IMR-90 (cell line): ENCODE data around the gene CD300LF. TPM values are rescaled to one million over a fixed set of nuclear protein-coding genes. Genes with fewer than 3 reads are reported as not detected.

ENCODE experiments used
- ATAC-seq: fragments of 200-7000 bp; cut with Tn5 transposase; 2 replicates; pipeline ENCODE4 v1.9.1; 2020; ENCODE audit warnings: low read depth, mild to moderate bottlenecking, moderate library complexity
- BruUV-seq: library from RNA; stranded (reverse); fragments of 400-500 nt; replicated peaks from 2 replicates; lab custom pipeline; 2021; lab: Mats Ljungman, UMichigan
- CTCF ChIA-PET: fragments of 300-600 bp; formaldehyde crosslinking; extraction: SDS; loops from one replicate; lab custom pipeline; 2021; ENCODE audit warnings: antibody characterized with exemption; lab: Yijun Ruan, JAX
- POLR2A ChIA-PET: fragments of 300-600 bp; sonication (Branson Sonifier 250); formaldehyde crosslinking; loops from one replicate; lab custom pipeline; 2022; ENCODE audit warnings: antibody characterized with exemption; ENCODE audit not compliant: unreplicated experiment; lab: Charles Lee
- DNase-seq: peaks from one replicate; pipeline ENCODE4 v3.0.0; 2013
- H2AFZ ChIP-seq: replicated peaks from 2 replicates; pipeline ENCODE3; 2013; ENCODE audit warnings: low read length, mild to moderate bottlenecking; ENCODE audit not compliant: poor library complexity
- H2AK5ac ChIP-seq: 2 replicates; pipeline ENCODE4 v1.6.1; 2013; ENCODE audit warnings: low read depth, low read length, inconsistent platforms
- H2AK9ac ChIP-seq: replicated peaks from 2 replicates; pipeline ENCODE3; 2013; ENCODE audit warnings: mild to moderate bottlenecking, low read depth, low read length, moderate library complexity; ENCODE audit not compliant: poor library complexity
- H2BK120ac ChIP-seq: 2 replicates; pipeline ENCODE4 v1.6.1; 2013; ENCODE audit warnings: low read depth, low read length, inconsistent platforms
- H2BK15ac ChIP-seq: 3 replicates; pipeline ENCODE4 v1.6.1; 2013; ENCODE audit warnings: low read depth, low read length, inconsistent platforms
- H2BK20ac ChIP-seq: 2 replicates; pipeline ENCODE4 v1.6.1; 2013; ENCODE audit warnings: low read depth, mild to moderate bottlenecking, inconsistent platforms, low read length, moderate library complexity
- H2BK5ac ChIP-seq: 2 replicates; pipeline ENCODE4 v1.6.1; 2013; ENCODE audit warnings: mild to moderate bottlenecking, low read depth, low read length, inconsistent platforms; ENCODE audit not compliant: poor library complexity, severe bottlenecking
- H3K14ac ChIP-seq: replicated peaks from 2 replicates; pipeline ENCODE4 v1.6.1; 2013; ENCODE audit warnings: low read depth, low read length, inconsistent platforms
- H3K18ac ChIP-seq: 2 replicates; pipeline ENCODE4 v1.6.1; 2013; ENCODE audit warnings: low read depth, low read length, control low read depth
- H3K23ac ChIP-seq: 2 replicates; pipeline ENCODE4 v1.6.1; 2013; ENCODE audit warnings: low read depth, low read length, inconsistent platforms
- H3K27ac ChIP-seq: 2 replicates; pipeline ENCODE4 v1.5.1; 2013; ENCODE audit warnings: mild to moderate bottlenecking, control low read depth, low read length; ENCODE audit not compliant: insufficient read depth
- H3K27me3 ChIP-seq: 2 replicates; pipeline ENCODE4 v1.6.1; 2013; ENCODE audit warnings: low read length; ENCODE audit not compliant: control insufficient read depth, insufficient read depth
- H3K36me3 ChIP-seq: 2 replicates; pipeline ENCODE4 v1.6.1; 2013; ENCODE audit warnings: low read length, mixed read lengths; ENCODE audit not compliant: control insufficient read depth, insufficient read depth
- H3K4ac ChIP-seq: 2 replicates; pipeline ENCODE4 v1.6.1; 2013; ENCODE audit warnings: low read depth, low read length, inconsistent platforms
- H3K4me1 ChIP-seq: 2 replicates; pipeline ENCODE4 v1.6.1; 2013; ENCODE audit warnings: low read length, mixed read lengths; ENCODE audit not compliant: control insufficient read depth, insufficient read depth
- H3K4me2 ChIP-seq: 2 replicates; pipeline ENCODE4 v1.6.1; 2013; ENCODE audit warnings: low read depth, mild to moderate bottlenecking, control low read depth, low read length, moderate library complexity
- H3K4me3 ChIP-seq: 2 replicates; pipeline ENCODE4 v1.5.1; 2013; ENCODE audit warnings: low read depth, mild to moderate bottlenecking, control low read depth, low read length, moderate library complexity; ENCODE audit not compliant: insufficient read depth
- H3K56ac ChIP-seq: 2 replicates; pipeline ENCODE4 v1.6.1; 2013; ENCODE audit warnings: low read length, inconsistent platforms; ENCODE audit not compliant: insufficient read depth; ENCODE audit errors: extremely low read depth
- H3K79me1 ChIP-seq, 2 experiments: 2 replicates each; pipeline ENCODE4 v1.6.1; 2013; ENCODE audit warnings: low read length in 2 of 2, inconsistent platforms in 1 of 2, low read depth in 1 of 2
- H3K9ac ChIP-seq: 2 replicates; pipeline ENCODE4 v1.6.1; 2013; ENCODE audit warnings: low read depth, low read length, control low read depth
- H3K9me1 ChIP-seq: 2 replicates; pipeline ENCODE4 v1.6.1; 2013; ENCODE audit warnings: low read length, inconsistent platforms; ENCODE audit not compliant: insufficient read depth
- H3K9me3 ChIP-seq: 2 replicates; pipeline ENCODE4 v1.6.1; 2013; ENCODE audit warnings: low read length; ENCODE audit not compliant: control insufficient read depth, insufficient read depth
- H4K20me1 ChIP-seq: 2 replicates; pipeline ENCODE4 v1.6.1; 2013; ENCODE audit warnings: low read length, inconsistent platforms; ENCODE audit not compliant: insufficient read depth
- H4K5ac ChIP-seq: 2 replicates; pipeline ENCODE4 v1.6.1; 2013; ENCODE audit warnings: mild to moderate bottlenecking, low read depth, low read length, control low read depth
- H4K8ac ChIP-seq, 2 experiments: 2 replicates each; pipeline ENCODE4 v1.6.1; 2013; ENCODE audit warnings: low read depth in 2 of 2, low read length in 2 of 2, control low read depth in 1 of 2, inconsistent platforms in 1 of 2
- H4K91ac ChIP-seq: 2 replicates; pipeline ENCODE4 v1.6.1; 2013; ENCODE audit warnings: low read depth, low read length, inconsistent platforms; ENCODE audit not compliant: insufficient read depth
- BHLHE40 ChIP-seq: fragments of 150-350 bp; IDR thresholded peaks from 2 replicates; pipeline ENCODE4 v1.6.1; 2016; ENCODE audit warnings: mild to moderate bottlenecking, low read depth, low read length
- CEBPB ChIP-seq: IDR thresholded peaks from 2 replicates; pipeline ENCODE4 v1.6.1; 2012; ENCODE audit warnings: low read depth, low read length, improper control_type of control experiment
- CHD1 ChIP-seq: IDR thresholded peaks from 2 replicates; pipeline ENCODE4 v1.6.1; 2012; ENCODE audit warnings: low read depth, low read length, improper control_type of control experiment
- CTCF ChIP-seq: conservative IDR thresholded peaks from 2 replicates; pipeline ENCODE4 v1.5.1; 2012; ENCODE audit warnings: mild to moderate bottlenecking, low read depth, low read length, improper control_type of control experiment
- FOS ChIP-seq: fragments of 150-350 bp; IDR thresholded peaks from 2 replicates; pipeline ENCODE4 v1.6.1; 2016; ENCODE audit warnings: low read depth, low read length
- MAFK ChIP-seq: IDR thresholded peaks from 2 replicates; pipeline ENCODE4 v1.6.1; 2012; ENCODE audit warnings: low read depth, low read length, improper control_type of control experiment
- MAZ ChIP-seq: IDR thresholded peaks from 2 replicates; pipeline ENCODE4 v1.6.1; 2012; ENCODE audit warnings: low read depth, mild to moderate bottlenecking, low read length, improper control_type of control experiment, moderate library complexity, borderline replicate concordance
- MXI1 ChIP-seq: IDR thresholded peaks from 2 replicates; pipeline ENCODE4 v1.6.1; 2012; ENCODE audit warnings: low read depth, mild to moderate bottlenecking, low read length, moderate library complexity, borderline replicate concordance
- NFE2L2 ChIP-seq: fragments of 150-350 bp; IDR thresholded peaks from 2 replicates; pipeline ENCODE4 v1.6.1; 2016; ENCODE audit warnings: low read depth, mild to moderate bottlenecking, low read length
- POLR2A ChIP-seq: IDR thresholded peaks from 2 replicates; pipeline ENCODE4 v1.6.1; 2012; ENCODE audit warnings: mild to moderate bottlenecking, low read depth, low read length
- RAD21 ChIP-seq: IDR thresholded peaks from 2 replicates; pipeline ENCODE4 v1.6.1; 2012; ENCODE audit warnings: low read length, improper control_type of control experiment
- RCOR1 ChIP-seq: IDR thresholded peaks from 2 replicates; pipeline ENCODE4 v1.6.1; 2012; ENCODE audit warnings: mild to moderate bottlenecking, low read length, improper control_type of control experiment; ENCODE audit not compliant: insufficient replicate concordance
- RFX5 ChIP-seq: IDR thresholded peaks from 2 replicates; pipeline ENCODE4 v1.8.0; 2012; ENCODE audit warnings: low read depth, mild to moderate bottlenecking, low read length, moderate library complexity
- SMC3 ChIP-seq: fragments of 150-350 bp; IDR thresholded peaks from 2 replicates; pipeline ENCODE4 v1.6.1; 2016; ENCODE audit warnings: low read depth, mild to moderate bottlenecking, antibody characterized with exemption, low read length, moderate library complexity
- WGBS, 2 experiments: methylation state at CpG; one replicate each; pipeline versions ENCODE4 v1.1.5 to v1.1.7; 2013; ENCODE audit warnings: missing lambda C conversion rate in 2 of 2; ENCODE audit not compliant: insufficient read length in 1 of 2; ENCODE audit errors: extremely low coverage in 2 of 2; 5-methylcytosine and 5-hydroxymethylcytosine counted together
- dilution Hi-C: fragments of 300-500 bp; cut with HindIII; formaldehyde crosslinking; loops from one replicate; pipeline ENCODE4 v1.14.3; 2018; ENCODE audit warnings: low sequenced_read_pairs; ENCODE audit not compliant: unreplicated experiment
- in situ Hi-C: fragments of 300-500 bp; cut with MboI; formaldehyde crosslinking; loops from 3 replicates; pipeline ENCODE4 v1.14.3; 2019; ENCODE audit warnings: low sequenced_read_pairs, inconsistent platforms, mixed read lengths
- intact Hi-C: fragments of 100-400 bp; cut with micrococcal nuclease; formaldehyde crosslinking; loops from 2 replicates; pipeline ENCODE4 v1.10.0; 2022
- polyA plus RNA-seq, 3 experiments: library from polyadenylated mRNA; depleted of rRNA; stranded (reverse); fragments of >200 nt; gene quantifications; 2 replicates each; pipeline ENCODE4 v1.2.3, GENCODE V29; 2012; ENCODE audit warnings: low replicate concordance in 1 of 3
- total RNA-seq: library from RNA; depleted of rRNA; stranded (reverse); fragments of >200 nt; gene quantifications from 2 replicates; pipeline ENCODE4 v1.2.3, GENCODE V29; 2012
- TF ChIP-seq, protein P1 (sequence below): fragments of 150-350 bp; IDR thresholded peaks from 2 replicates; pipeline ENCODE4 v1.6.1; 2017; ENCODE audit warnings: mild to moderate bottlenecking, antibody characterized with exemption, low read length, low read depth

Gene CD300LF
- total and polyA plus RNA-seq, 2 of the 4 experiments (the other 2 are of a cell fraction): not detected

- no peak overlapping the region for H3K4me3 ChIP-seq
- H2AK5ac ChIP-seq: no peak overlapping the region
- H2AFZ ChIP-seq: no peak overlapping the region
- H3K27ac ChIP-seq: no peak overlapping the region
- no peak overlapping the region for H3K4ac ChIP-seq
- no peaks in the 10 kb centered on the region for H3K79me1 ChIP-seq
- TF ChIP-seq SMC3: no peak
- no peak for TF ChIP-seq MAFK
- no peak for TF ChIP-seq CHD1
- no peak for TF ChIP-seq MAZ
- no peak for TF ChIP-seq CEBPB
- no peak for TF ChIP-seq POLR2A
- no peak for TF ChIP-seq RAD21
- no peak for TF ChIP-seq CTCF
- TF ChIP-seq RFX5: no peak
- TF ChIP-seq FOS: no peak
- no peak for TF ChIP-seq MXI1
- TF ChIP-seq, protein P1, sequence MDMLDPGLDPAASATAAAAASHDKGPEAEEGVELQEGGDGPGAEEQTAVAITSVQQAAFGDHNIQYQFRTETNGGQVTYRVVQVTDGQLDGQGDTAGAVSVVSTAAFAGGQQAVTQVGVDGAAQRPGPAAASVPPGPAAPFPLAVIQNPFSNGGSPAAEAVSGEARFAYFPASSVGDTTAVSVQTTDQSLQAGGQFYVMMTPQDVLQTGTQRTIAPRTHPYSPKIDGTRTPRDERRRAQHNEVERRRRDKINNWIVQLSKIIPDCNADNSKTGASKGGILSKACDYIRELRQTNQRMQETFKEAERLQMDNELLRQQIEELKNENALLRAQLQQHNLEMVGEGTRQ: no peak
- TF ChIP-seq RCOR1: no peak
- no peak for TF ChIP-seq NFE2L2
- TF ChIP-seq BHLHE40: no peak
- ChIA-PET CTCF (no interaction called here), POLR2A (no interaction called here)
- no peaks in the 10 kb centered on the region for H3K9me1 ChIP-seq
- no peaks in the 10 kb centered on the region for H3K4me1 ChIP-seq
- no peaks in the 10 kb centered on the region for H4K20me1 ChIP-seq
- no peaks in the 10 kb centered on the region for H3K36me3 ChIP-seq
- H4K8ac ChIP-seq: no peak overlapping the region
- H2BK15ac ChIP-seq: no peak overlapping the region
- no peak overlapping the region for H2BK20ac ChIP-seq
- no peak overlapping the region for H3K23ac ChIP-seq
- H3K27me3 ChIP-seq: peaks cover 1% of the 10 kb centered on the region
- dilution Hi-C loops (no loop called here), in situ Hi-C loops (no loop called here), intact Hi-C loops (no loop called here)
- BruUV-seq: no TSS peak
- WGBS, 2 experiments: 73% methylated on average over 2 of the region's 12 CpGs; no CpG with 5 or more reads in 1 of the 2 experiments
- H3K18ac ChIP-seq: no peak overlapping the region
- no peak overlapping the region for H4K5ac ChIP-seq
- H3K9ac ChIP-seq: no peak overlapping the region
- H2BK5ac ChIP-seq: no peak overlapping the region
- no peak overlapping the region for H3K56ac ChIP-seq
- H4K91ac ChIP-seq: no peak overlapping the region
- no peak overlapping the region for H2AK9ac ChIP-seq
- H3K4me2 ChIP-seq: no peak overlapping the region
- H3K9me3 ChIP-seq: no peaks in the 10 kb centered on the region
- DNase-seq (no peak), ATAC-seq (no peak)
- H2BK120ac ChIP-seq: no peak overlapping the region
- no peak overlapping the region for H3K14ac ChIP-seq
These were observed 540 bp upstream of the CD300LF start for GRCh38 chr17:74713171-74713755.
